Measurements from ENCODE around the gene KRT20. TPM values are rescaled to one million over a fixed set of nuclear protein-coding genes. Genes with fewer than 3 reads are reported as not detected.

KRT20 gene
- total and polyA plus RNA-seq, 9 of the 15 experiments (the other 6 are each of a cell fraction or from before 2014, with no cell fraction given) = 0.44 TPM; not detected in 8

DNA sequence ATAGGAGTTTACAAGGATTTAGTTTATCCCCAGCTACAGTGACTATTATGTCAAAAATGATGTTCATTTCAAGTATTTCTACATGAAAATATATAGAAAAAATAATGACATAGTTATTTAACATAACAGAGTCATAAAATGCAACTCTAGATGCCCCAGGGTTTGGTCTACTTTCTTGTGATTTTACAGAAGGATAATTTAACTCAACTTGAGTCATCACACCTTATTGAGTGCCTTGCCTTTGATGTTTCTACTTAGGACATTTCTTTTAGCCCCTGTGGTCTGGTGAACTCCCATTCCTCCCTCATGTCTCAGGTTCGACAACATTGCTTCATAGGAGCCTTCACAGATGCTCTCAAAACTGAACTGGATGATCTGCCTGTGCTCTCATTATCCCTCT lies 2.0 kb downstream of the KRT20 start:
- Histone ChIP-seq H4K20me1 (replicated peaks; ENCODE audit: control insufficient read depth, insufficient read depth, low read length) (no peaks in the 10 kb centered on the region), H3K27me3 (ENCODE audit: control insufficient read depth in 2 of 2, insufficient read depth in 2 of 2, low read length in 2 of 2) (peaks cover 7 to 12% of the 10 kb centered on the region in 2 experiments; a peak in 4 of 5 replicates), H3K4me3 (no peak overlapping the region), H3K9ac (ENCODE audit: insufficient read depth in 1 of 2, low read depth in 2 of 2, low read length in 2 of 2) (no peak overlapping the region), H3K9me3 (replicated peaks; ENCODE audit: control insufficient read depth, insufficient read depth, low read depth, low read length) (no peaks in the 10 kb centered on the region), H3K4me2 (ENCODE audit: insufficient read depth, low read length) (no peak overlapping the region), H2AFZ (ENCODE audit: low read depth, low read length) (no peak overlapping the region), H3K4me1 (replicated peaks in 1 of 2; ENCODE audit: control insufficient read depth in 2 of 2, insufficient read depth in 2 of 2, low read length in 2 of 2) (no peaks in the 10 kb centered on the region), H3K79me2 (ENCODE audit: control insufficient read depth, insufficient read depth, low read length) (no peaks in the 10 kb centered on the region), H3K9me1 (ENCODE audit: control insufficient read depth, insufficient read depth, low read length) (no peaks in the 10 kb centered on the region), H3K36me3 (ENCODE audit: control insufficient read depth, insufficient read depth, low read length) (no peaks in the 10 kb centered on the region), H3K27ac (ENCODE audit: extremely low read depth, low read depth, low read length) (no peak overlapping the region)
- ATAC-seq (no peak), DNase-seq (ENCODE audit: extremely low read depth in 1 of 4, low spot score in 3 of 4) (no peak), FAIRE-seq (no peak)
- TF ChIP-seq MTA3 (IDR thresholded peaks at IDR 0.05; ENCODE audit: borderline replicate concordance) = no peak
- no peak for TF ChIP-seq SAP30 (IDR thresholded peaks at IDR 0.05; ENCODE audit: borderline replicate concordance, insufficient read depth, low read depth, low read length, poor library complexity, severe bottlenecking)
- no peak for TF ChIP-seq NR2C1 (IDR thresholded peaks at IDR 0.05)
- no peak for TF ChIP-seq NR2C1 (tag; IDR thresholded peaks at IDR 0.05)
- TF ChIP-seq NBN (IDR thresholded peaks at IDR 0.05; ENCODE audit: low read depth) = no peak
- no peak for TF ChIP-seq NR2F6 (CRISPR knock-in tag; IDR thresholded peaks at IDR 0.05)
- no peak for TF ChIP-seq ZNF644 (tag; IDR thresholded peaks at IDR 0.05; ENCODE audit: low read depth)
- TF ChIP-seq ZNF696 (CRISPR knock-in tag; conservative IDR thresholded peaks at IDR 0.05) = no peak
- TF ChIP-seq ADNP (tag; IDR thresholded peaks at IDR 0.05) = no peak
- no peak for TF ChIP-seq BHLHE40 (IDR thresholded peaks at IDR 0.05; ENCODE audit: low read length)
- no peak for TF ChIP-seq SUPT5H (IDR thresholded peaks at IDR 0.05)
- TF ChIP-seq, protein P1, sequence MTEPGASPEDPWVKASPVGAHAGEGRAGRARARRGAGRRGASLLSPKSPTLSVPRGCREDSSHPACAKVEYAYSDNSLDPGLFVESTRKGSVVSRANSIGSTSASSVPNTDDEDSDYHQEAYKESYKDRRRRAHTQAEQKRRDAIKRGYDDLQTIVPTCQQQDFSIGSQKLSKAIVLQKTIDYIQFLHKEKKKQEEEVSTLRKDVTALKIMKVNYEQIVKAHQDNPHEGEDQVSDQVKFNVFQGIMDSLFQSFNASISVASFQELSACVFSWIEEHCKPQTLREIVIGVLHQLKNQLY (CRISPR knock-in tag; conservative IDR thresholded peaks at IDR 0.05) = no peak
- TF ChIP-seq HMG20B (CRISPR knock-in tag; IDR thresholded peaks at IDR 0.05) = no peak
- 0% methylated on average over 1 of the region's 1 CpG for WGBS (ENCODE audit: insufficient coverage, low coverage, missing lambda C conversion rate)
- in situ Hi-C loops (cut with MboI) (no loop called here), intact Hi-C loops (cut with micrococcal nuclease) (no loop called here)
- POLR2A ChIA-PET = interaction anchor here (0.8 kb wide), 1 partner anchor 61 kb away, joined by 3 read pairs; no protein-coding TSS in a partner anchor
- no TSS peak for BruUV-seq (replicated peaks)
- CTCF ChIA-PET (ENCODE audit: low intra/inter-chr PET ratio) = no interaction called here
